ENCODE results near the gene MAB21L4. TPM values are rescaled to one million over a fixed set of nuclear protein-coding genes. Genes with fewer than 3 reads are reported as not detected.
"Not testable (repeated sequence)": the region's sequence is repeated elsewhere in the genome, so short reads cannot be mapped to it uniquely, and the experiment has no call there.

The MAB21L4 gene
- total RNA-seq, 1 donor from 2014 or later, result not detected

DNA sequence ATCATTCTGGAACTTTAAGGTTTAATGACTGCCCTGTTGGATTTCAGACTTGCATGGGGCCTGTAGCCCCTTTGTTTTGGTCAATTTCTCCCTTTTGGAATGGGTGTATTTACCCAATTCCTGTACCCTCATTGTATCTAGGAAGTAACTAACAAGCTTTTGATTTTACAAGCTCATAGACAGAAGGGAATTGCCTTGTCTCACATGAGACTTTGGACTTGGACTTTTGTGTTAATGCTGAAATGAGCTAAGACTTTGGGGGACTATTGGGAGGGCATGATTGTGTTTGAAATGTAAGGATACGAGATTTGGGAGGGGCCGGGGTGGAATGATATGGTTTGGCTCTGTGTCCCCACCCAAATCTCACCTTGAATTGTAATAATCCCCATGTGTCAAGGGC is 49.6 kb downstream of the MAB21L4 start:
- not testable (repeated sequence) for DNase-seq (ENCODE audit: low read depth)

DNA sequence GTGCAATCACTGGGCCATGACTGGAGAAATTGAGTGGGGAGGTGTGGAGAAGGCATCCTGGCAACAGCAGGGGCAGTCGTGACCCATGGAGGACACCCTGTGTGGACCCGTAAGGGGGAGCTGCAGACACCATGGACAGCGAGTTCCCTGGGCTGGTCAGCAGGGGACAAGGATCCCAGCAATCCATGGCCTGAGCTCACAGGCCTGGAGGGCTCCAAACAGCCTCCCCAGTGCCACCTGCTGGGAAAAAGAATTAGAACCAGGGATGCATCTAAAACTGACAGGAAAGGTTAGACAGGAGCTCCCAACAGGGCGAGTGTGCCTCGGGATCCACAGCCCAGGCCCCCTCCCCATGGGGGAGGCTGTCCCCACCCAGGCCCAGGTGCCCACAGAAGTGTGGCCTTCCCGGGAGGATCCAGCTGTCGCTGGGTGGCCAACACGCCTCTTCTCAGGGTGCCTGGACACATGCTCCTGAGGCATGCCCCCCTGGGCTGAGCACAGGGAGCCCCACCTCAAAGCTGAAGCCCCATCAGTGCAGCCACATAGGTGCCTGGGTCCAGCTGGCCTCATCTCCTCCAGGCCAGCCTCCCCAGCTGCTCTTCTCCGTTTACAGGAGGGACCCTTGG is 55.4 kb downstream of the MAB21L4 start:
- DNase-seq (ENCODE audit: low read depth), result peak; percentile 88

DNA sequence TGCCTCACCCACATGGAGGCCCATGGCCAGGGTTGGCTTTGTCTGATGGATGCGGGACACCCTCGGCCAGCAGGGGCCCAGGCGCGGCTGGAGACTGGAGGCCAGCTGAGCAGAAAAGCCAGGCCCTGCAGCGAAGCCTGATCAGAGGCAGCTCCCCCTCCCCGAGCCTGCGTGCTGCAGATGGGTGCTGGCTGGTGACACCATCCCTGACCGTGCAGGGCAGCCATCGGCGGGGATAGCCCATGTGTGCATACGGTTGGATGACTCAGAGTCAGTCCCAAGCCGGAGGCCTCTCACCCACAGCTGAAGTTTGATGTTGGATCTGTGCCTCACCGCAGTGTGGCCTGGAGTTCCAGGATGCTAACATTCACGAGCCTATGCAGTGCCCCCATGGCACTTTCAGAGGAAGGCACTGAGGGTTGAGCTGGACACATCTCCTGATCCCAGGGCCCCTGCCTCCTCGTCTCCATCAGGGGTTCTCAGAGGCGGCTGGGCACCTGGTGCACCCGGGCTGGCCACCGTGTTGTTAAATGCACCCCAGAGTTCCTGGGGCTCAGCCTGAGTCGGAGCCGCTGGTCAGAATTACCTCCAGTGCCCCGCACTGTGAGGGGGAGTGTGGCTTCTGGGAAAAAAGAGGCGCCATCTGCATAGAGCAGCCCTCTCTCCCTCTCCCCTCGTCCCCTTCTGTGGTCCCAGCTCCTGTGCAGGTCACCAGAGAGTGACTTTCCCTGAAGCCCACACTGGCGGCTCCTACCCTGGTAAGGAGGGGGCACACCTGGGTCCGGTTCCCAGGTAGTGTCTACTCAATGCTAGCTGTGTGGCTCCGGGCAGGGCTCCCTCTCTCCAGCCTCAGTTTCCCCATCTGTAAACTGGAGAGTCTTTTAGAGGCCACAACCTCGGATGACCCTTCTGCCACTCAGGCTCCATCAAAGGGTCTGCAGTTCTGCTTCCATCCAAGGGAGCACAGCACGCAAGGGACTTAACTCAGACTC is 56.5 kb downstream of the MAB21L4 start:
- DNase-seq (ENCODE audit: low read depth), result peak; percentile 25

DNA sequence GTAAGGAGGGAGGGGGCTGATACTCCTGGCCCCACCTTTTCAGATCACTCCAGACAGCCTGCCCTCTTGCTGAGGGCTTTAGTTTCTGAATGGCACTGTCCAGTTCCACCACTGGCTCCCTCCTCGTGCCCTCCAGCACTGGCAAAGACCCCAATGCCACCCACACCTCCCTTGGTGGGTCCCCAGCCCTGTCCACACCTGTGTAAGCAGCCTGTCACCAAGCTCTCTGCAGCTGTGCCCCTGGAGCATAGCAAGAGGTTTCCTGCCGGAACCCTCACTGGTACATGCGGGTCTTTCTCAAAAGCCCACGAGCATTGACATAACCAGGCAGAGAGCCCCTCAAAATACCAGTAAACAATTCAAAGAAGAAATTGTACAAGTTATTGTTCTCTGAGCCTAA is 58.3 kb downstream of the MAB21L4 start:
- no peak for DNase-seq (ENCODE audit: low read depth)

DNA sequence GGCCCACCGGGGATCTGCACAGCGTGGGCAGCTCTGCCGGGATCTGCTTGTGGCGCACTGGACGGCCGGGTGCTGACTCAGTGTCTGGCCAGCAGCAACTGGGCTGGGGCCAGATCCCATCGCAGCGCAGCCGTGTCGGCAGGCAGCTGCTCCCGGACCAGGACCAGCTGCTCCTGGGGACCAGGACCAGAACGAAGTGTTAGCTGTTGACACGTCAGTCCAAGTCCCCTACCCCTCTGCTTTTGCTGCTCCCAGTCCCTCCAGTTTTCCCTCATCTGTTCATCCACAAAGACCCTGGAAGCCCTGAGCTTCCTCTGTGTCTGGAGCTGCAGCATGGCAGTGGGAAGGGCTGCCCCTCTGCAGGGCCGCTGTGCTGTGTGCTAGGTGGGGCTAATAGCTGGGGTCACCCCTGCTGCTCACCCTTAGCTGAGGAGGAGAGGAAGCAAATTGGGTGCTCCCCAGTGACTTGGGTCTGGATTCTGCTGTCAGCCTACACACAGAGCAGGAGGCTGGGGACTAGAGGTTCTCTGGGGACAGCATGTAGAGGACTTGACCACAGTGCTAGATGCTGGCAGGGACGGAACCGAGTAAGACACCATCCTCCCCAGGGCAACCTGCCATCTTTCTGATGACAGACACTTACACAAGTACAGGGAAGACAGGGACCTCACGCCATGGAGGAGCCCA is 59.0 kb downstream of the MAB21L4 start:
- DNase-seq (ENCODE audit: low read depth), result peak; percentile 85

Other genes with a start within 250 kb of the MAB21L4 start
- gene AQP12B, start 213.3 kb downstream of the MAB21L4 start, total RNA-seq, result not detected in 2 replicates
- not detected in 2 replicates for gene AQP12A, start 204.3 kb downstream of the MAB21L4 start, total RNA-seq
- 0.05 and 0.16 TPM in 2 replicates for gene KIF1A, start 75.9 kb downstream of the MAB21L4 start, total RNA-seq
- gene AGXT, start 27.3 kb downstream of the MAB21L4 start, total RNA-seq, result not detected in 2 replicates
- gene CROCC2, start 10.2 kb upstream of the MAB21L4 start, total RNA-seq, result 0.05 TPM in 1 of 2 replicates, not detected in the other
- 12.5 and 18.5 TPM in 2 replicates for gene SNED1, start 102.5 kb upstream of the MAB21L4 start, total RNA-seq
- gene MTERF4, start 206.1 kb upstream of the MAB21L4 start, total RNA-seq, result 24.2 and 28.0 TPM in 2 replicates